ENCODE results near the gene CLEC2A. TPM values are rescaled to one million over a fixed set of nuclear protein-coding genes. Genes with fewer than 3 reads are reported as not detected.

CLEC2A gene, protein sequence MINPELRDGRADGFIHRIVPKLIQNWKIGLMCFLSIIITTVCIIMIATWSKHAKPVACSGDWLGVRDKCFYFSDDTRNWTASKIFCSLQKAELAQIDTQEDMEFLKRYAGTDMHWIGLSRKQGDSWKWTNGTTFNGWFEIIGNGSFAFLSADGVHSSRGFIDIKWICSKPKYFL
- 0.87 TPM in 1 of 2 replicates, not detected in the other for total RNA-seq (2021)
- long read RNA-seq, partial matches to known transcripts, result 0 of 1 reads
- long read RNA-seq, other reads (novel, unspliced or antisense), result 1 of 1 reads

GRCh38 chr12:9932270-9932669 is at the start of gene CLEC2A:
Gene CLEC2A (minus strand): TSS chr12:9932370. CDS start chr12:9932329, 41 bp downstream.
- no peak within 1 kb of the TSS for H3K14ac ChIP-seq (ENCODE audit: insufficient read depth, low read length)
- no peak within 1 kb of the TSS for H2BK20ac ChIP-seq (ENCODE audit: low read depth, low read length, poor library complexity, severe bottlenecking)
- no peak within 1 kb of the TSS for H3K4ac ChIP-seq (ENCODE audit: low read depth, low read length)
- TF ChIP-seq CTCF (conservative IDR thresholded peaks at IDR 0.05), result no peak
- H2BK5ac ChIP-seq (ENCODE audit: insufficient read length, low read length), result no peak within 1 kb of the TSS
- no peak within 1 kb of the TSS for H2BK120ac ChIP-seq (ENCODE audit: low read depth, low read length, poor library complexity, severe bottlenecking)
- no peak within 1 kb of the TSS for H3K9ac ChIP-seq (ENCODE audit: extremely low read depth, insufficient read length, low read length)
- H3K23ac ChIP-seq (ENCODE audit: insufficient read length, low read depth, low read length), result no peak within 1 kb of the TSS
- Mint-ChIP-seq H3K4me1 (no peaks in the 10 kb centered on the region), H3K27me3 (ENCODE audit: low read depth) (no peaks in the 10 kb centered on the region), H3K27ac (no peak within 1 kb of the TSS), H3K4me3 (no peak within 1 kb of the TSS), H3K36me3 (ENCODE audit: insufficient read depth in 1 of 3, low read depth in 3 of 3) (no peaks in the 10 kb centered on the region), H3K9me3 (no peaks in the 10 kb centered on the region)
- no peaks in the 10 kb centered on the region for H3K79me2 ChIP-seq (ENCODE audit: insufficient read depth, low read length)
- H3K23me2 ChIP-seq (ENCODE audit: insufficient read length, low read depth, low read length, poor library complexity, severe bottlenecking), result no peaks in the 10 kb centered on the region
- H3T11ph ChIP-seq (ENCODE audit: low read length), result no peak within 1 kb of the TSS
- H4K91ac ChIP-seq (ENCODE audit: insufficient read length, low read depth, low read length), result no peak within 1 kb of the TSS
- H2BK15ac ChIP-seq (ENCODE audit: low read depth, low read length), result no peak within 1 kb of the TSS
- H3K9me3 ChIP-seq (ENCODE audit: control insufficient read depth, low read depth, low read length), result no peaks in the 10 kb centered on the region
- no peak within 1 kb of the TSS for H2BK12ac ChIP-seq (ENCODE audit: insufficient read length, low read depth, low read length)
- H4K5ac ChIP-seq (ENCODE audit: insufficient read length, low read depth, low read length), result no peak within 1 kb of the TSS
- H3K4me2 ChIP-seq (ENCODE audit: insufficient read depth, insufficient read length, low read length), result no peak within 1 kb of the TSS
- H2AK5ac ChIP-seq (ENCODE audit: insufficient read length, low read length), result no peak within 1 kb of the TSS
- H2AFZ ChIP-seq (ENCODE audit: low read length), result no peak within 1 kb of the TSS
- no CpG with 5 or more reads among the region's 6 CpGs for WGBS (ENCODE audit: extremely low coverage, insufficient read length, low lambda C conversion rate)
- no peaks in the 10 kb centered on the region for H3K27me3 ChIP-seq (ENCODE audit: insufficient read depth, low read length)
- H3K56ac ChIP-seq (ENCODE audit: insufficient read length, low read depth, low read length), result no peak within 1 kb of the TSS
- H3K4me1 ChIP-seq (ENCODE audit: insufficient read depth, low read length), result no peaks in the 10 kb centered on the region
- no peaks in the 10 kb centered on the region for H4K20me1 ChIP-seq (ENCODE audit: control insufficient read depth, insufficient read depth, insufficient read length)
- no peak within 1 kb of the TSS for H3K27ac ChIP-seq (ENCODE audit: insufficient read length, low read depth, low read length)
- no peaks in the 10 kb centered on the region for H3K79me1 ChIP-seq (ENCODE audit: insufficient read depth, low read depth, low read length, poor library complexity, severe bottlenecking)
- no peak within 1 kb of the TSS for H4K8ac ChIP-seq (replicated peaks; ENCODE audit: insufficient read length, low read depth, low read length)
- H3K18ac ChIP-seq (ENCODE audit: insufficient read length, low read depth, low read length), result no peak within 1 kb of the TSS
- DNase-seq, result no peak

Data from H9 (cell line).